HG03060 (cell line): ENCODE results near the gene GALT.

Experiments used
- ATAC-seq: cut with Tn5 transposase; IDR thresholded peaks from one replicate; pipeline ENCODE4 v1.9.1; 2021; ENCODE audit warnings: low read depth, moderate number of reproducible peaks; ENCODE audit not compliant: unreplicated experiment

Gene GALT

DNA sequence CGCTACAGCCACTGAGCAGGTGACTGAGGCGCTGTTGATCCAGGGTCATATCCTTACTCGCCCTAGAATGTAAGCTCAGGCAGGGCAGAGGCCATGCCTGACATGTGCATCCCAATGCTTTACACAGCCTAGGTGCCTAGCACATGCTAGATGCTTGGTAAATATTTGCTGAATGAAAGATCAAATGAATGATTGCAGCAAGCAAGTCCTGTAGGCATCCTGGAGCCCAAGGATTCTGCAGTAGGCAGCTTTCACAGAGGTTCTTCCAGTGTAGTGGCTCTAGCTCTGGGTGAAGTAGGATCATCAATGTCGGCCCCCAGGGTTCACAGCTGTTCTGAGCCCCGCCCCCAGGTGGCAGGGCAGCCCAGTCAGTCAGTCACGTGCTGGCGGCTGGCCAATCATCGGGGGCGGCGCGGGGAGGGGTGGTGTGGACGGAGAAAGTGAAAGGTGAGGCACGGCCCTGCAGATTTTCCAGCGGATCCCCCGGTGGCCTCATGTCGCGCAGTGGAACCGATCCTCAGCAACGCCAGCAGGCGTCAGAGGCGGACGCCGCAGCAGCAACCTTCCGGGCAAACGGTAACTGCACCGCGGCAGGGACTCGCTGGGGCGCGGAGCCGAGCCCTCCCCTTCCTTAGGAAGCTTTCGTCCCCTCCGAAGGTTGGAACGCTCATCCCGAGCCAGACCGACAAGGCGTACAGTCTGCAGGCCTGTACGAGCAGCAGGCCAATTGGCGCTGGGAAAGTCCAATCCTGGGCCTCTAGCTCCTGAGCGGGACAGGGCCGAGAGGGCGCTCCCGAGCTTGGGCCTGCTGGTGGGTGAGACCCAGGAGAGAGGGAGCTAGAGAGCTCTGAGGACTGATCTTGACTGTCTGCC lies at the start of gene GALT:
GALT (plus strand) TSS at position 465 of the 873 bp plus-strand sequence; CDS start at position 495, 30 bp downstream.
- peak; percentile 58 for ATAC-seq

DNA sequence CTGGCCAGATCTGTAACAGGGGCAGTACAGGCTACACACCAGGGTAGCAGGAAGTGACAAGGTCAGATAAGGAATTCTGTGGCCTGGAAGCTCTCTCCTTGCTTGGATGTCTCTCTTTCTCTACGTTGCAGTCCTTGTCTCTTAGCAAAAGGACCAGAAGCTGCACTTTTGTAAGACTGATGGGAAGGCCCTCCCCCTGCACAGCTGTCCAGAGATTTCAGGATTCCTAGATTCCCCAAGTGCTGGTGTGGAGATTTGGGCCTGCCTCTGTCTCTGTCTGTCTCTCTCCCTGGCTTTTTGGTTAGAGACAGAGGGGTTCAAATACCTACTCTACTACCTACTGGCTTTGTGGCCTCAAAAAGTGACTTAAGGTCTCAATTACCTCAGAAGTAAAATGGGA lies 46.9 kb upstream of the GALT start:
- ATAC-seq, result no peak

DNA sequence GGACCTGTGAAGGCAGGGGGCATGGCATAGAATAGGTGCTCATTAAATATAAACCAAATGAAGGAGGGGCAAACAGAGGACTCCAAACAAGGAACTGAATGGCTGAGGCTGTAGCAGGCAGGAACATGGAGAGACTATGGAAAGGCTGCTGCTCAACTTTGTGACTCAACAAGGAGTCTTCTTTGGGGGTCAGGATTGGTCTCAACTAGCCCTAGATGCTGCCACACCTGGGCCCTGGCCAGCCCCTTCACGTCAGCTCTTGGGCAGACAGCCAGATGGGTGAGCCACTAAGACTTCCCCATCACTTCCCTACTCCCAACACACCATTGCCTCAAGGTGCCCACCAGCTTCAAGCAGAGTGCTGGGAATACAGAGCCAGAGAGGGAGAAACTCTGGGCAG lies 45.6 kb upstream of the GALT start:
- no peak for ATAC-seq

DNA sequence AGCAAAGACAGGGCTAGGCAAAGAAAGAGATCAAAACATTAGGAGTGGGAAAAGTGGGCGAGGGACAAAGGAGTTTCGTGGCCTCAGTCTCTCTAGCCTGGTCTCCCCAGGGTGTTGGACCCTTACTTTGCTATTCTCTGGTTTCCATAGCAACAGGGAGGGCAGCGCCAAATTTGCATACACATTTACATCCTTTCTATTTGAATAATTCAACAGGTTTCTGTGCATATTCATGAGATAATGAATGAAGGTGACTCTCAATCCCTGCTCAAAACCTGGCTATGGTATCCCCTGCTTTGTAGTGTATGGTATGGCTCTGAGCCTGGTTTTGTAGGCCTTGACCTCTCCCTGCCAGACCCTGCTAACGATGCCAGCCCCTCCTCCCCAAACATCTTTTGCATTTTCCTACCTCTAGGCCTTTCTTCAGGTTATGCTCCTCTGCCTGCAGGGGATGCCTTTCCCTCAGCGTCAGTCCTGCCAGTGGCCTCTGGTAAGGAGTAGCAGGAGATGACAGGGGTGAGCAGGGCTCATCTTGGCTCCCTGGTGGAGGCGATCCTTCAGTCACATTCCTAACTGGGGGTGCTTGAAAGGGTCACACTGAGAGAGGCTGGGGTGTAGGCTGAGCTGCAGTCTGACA lies 44.4 kb upstream of the GALT start:
- no peak for ATAC-seq

DNA sequence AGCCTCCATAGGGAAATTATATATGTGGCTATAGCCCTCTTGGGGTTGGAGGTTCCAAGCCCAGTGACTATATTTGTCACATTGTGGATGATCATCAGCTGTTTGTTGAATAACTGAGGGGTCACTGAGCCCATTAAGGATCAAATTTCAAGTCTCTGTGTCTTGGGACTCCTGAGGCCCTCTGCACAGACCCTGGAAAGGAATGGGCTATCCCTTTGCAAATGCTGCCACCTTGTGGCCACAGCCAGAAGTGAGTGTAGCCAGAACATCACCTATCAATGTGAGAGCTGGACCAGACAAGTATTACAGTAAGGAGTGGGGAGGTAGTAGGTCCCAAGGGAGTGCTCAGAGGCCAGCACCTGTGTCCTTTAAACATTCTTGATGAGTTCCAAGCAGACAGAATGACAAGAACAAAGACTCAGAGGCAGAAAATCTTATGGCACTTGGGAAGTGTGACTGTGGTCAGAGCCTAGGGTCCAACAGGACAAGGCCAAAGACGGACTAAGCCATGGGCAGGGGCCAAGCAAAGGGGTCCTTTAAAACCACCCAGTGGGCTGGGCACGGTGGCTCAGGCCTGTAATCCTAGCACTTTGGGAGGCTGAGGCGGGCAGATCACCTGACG lies 42.8 kb upstream of the GALT start:
- ATAC-seq, result no peak

DNA sequence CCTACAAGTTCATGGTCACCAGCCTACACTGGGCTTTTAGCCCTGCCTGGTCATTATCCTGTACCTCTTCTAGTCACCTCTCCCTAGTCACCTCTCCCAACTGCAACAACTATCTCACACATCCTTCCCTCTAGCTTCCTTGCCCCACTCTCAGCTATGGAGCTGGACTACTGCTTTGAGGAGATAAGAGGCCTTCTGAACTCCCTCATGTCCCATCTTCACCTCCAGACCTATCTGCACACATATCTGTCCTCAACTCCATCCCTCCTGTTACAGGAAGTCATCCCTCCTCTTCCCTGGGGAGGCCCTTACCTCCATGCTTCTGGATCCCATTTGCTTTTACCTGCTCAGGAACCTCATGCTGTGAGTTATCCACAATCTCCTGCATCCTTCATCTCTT lies 40.3 kb upstream of the GALT start:
- no peak for ATAC-seq

DNA sequence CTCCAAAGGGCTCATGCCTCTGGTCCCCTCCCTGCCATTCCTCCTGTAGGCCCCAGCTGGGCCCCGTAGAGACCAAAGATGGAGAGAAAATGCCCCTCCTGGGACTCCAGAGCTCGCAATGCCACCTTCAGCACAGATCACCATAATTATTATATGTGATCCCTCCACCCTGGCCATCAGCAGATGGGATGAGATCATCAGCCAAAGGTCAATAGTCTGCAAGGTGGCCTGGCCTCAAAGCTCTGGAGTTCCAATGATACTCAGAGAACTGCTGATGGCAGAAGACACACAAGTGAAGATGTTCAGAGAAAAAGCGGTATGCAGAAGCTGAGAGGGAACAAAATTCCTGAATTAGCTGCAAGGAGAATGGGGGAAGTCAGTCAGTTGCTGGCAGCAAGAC lies 39.6 kb upstream of the GALT start:
- no peak for ATAC-seq

DNA sequence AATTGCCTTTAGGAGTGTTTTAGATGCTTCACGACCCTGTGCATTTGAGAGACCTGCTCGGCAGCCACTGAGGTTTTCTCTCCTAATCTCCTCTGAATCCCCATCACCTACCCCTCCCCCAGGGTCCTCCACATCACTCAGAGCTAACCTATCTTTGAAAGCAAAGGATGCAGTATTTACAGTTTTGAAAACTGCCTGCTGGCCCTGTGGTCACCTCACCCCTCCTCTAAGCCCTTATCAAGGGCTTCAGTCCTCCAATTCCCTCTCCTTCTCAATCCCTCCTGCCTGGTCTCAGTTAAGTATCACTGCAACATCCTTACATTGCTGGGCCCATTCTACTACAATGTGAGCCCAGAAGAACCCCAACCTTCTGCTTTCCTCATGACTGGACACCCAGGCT lies 39.1 kb upstream of the GALT start:
- no peak for ATAC-seq

DNA sequence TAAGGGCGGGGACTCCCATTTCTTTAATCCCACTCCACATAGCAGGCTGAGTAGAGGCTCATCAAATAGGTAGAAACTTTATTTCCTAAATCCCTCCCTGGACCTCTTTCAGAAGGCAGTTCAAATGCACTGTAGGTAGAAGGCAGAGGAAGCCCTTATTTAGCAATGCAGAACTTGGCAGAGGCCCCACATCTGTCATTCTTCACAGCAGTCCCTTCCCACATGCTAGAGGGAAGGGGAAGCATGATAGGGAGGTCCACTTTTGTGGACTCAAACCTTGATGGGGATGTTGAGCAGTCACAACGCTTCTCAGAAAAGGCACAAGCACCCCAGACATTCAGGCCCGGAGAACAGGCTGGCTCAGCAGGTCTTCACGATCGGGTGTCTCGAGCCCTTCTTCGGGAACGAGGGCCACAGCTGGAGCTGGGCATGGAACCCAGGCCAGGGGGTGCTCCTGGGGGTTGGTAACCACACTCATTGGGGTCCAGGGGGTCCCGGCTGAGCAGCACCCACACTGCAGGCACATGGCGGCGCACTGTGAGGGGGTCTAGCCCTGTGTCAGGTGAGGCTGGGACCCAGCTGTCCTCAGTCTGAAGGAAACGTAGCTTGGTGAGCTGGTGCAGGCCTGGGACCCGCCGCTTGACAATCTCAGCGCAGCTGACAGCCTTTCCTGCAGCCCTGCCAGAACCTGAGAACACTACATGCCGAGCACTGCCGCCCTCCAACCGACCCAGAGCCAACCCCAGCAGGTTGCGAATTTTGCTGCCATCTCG lies 35.9 kb upstream of the GALT start:
- ATAC-seq, result no peak

DNA sequence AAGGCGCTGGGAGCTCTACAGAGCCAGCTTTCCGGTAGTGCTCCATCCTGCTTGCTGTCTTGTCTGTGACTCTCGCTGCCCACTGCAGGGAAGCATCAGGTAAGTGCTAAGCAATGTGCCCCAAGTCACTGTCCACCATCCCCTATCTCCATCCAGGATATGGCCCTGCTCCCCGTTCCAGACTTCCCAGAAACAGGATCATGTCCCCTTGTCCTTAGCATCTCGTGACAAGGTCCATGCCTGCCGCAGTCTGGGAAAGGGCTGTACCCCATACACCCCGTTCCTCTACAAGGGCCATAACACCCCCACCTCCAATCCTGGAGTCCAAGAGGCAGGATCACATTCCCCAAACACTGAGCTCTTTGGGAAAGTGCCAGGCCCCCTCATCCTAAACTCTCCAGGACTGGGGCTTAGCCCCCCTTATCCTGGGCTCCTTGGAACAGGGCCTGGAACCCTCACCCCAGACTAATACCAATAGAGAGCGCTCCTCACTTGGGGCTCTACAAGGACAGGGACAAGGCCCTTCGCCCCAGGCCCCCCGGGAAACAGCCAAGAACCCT lies 35.1 kb upstream of the GALT start:
- no peak for ATAC-seq

DNA sequence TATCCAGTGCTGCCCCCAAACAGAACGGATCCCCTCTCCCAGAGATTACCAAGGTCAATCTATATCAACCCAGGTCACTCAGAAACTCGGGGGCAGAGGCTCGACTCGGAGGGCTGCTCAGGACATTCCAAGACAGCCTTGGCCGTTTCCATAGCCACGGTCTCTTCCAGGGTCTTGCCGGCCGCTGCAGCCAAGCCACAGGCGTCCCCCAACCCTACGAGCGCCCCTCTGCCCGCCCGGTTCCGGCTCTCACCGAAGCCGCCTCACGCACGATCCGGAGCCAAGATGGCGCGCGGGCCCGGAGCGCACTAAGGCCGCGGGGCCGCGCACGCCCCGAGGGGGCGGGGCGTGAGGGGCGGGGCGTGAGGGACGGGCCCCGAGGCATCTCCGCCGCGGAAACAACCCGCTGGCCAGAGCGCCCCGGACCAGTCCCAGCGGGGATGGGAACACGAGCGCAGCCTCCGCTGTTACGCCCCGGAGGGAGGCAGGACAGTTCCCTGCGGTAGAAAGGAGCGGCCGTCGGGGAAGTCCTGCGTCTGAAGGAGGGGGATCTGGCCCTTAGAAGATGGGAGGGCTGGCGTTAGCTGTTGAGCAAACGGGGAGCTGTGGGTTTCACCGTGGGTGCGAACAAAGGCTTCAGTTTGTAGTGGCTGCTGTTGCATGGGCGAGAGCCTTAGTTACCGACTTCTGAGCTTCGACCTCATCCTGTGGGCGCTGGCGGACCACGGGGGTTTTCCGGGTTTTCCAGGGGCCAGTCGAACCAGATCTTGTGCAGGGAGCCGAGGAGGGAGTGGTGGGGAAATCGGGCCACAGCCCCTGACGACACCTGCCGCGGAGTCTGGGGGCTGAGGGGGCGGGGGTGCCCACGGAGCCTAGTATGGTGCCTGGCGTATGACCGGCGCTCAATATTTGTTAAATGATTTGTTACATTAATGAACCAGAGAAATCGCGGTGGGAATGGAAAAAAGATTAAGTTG lies 34.4 kb upstream of the GALT start, which contains the start of gene RPP25L:
RPP25L (minus strand) TSS at position 287 of the 977 bp plus-strand sequence. CDS start 801 bp downstream, outside the sequence.
- ATAC-seq, result no peak

DNA sequence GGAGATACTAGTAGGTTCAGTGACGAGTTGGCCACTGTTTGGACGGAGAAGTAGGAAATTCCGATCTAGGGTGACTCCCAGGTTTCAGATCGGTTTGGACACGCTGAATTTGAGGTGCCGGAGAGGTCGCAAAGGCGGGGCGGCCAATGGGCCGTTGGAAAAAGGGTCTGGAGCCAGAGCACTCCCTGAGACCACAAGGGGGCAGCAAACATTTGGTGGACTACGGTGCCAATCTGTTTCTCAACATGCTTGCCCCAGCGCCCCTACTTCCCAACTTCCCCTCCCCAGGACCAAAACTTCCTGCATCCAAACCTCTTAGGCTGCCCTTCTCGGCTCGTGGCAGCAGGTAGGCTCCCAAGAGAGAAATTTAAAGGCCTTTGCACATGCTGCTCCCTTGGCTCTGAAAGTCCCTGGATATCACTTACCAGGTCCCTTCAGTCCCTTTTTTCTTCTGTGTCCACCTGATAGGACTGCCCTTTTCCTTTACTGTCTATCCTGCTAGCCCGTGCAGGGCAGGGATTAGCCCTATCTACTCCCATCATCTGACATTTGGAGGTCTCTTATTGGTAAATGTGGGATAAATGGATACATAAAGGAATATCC lies 33.6 kb upstream of the GALT start:
- no peak for ATAC-seq

DNA sequence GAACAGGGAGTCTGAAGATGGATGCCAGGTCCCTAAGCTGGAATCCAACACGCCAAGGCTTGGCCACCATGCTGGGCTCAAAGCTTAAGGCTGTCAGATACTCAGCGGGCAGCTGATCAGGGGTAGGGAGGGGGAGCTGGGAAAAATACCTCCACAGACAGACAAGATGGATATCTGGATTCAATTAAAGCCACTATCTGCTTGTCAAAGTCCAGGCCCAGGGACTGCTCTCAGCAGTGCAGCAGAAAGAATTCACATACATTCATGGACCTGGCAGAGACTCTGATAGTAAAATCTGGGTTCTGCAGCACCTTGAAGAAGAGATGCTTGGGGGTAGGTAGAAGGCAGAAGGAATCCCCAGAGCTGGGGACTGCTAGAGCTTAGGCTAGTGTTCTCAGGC lies 31.3 kb upstream of the GALT start:
- no peak for ATAC-seq

DNA sequence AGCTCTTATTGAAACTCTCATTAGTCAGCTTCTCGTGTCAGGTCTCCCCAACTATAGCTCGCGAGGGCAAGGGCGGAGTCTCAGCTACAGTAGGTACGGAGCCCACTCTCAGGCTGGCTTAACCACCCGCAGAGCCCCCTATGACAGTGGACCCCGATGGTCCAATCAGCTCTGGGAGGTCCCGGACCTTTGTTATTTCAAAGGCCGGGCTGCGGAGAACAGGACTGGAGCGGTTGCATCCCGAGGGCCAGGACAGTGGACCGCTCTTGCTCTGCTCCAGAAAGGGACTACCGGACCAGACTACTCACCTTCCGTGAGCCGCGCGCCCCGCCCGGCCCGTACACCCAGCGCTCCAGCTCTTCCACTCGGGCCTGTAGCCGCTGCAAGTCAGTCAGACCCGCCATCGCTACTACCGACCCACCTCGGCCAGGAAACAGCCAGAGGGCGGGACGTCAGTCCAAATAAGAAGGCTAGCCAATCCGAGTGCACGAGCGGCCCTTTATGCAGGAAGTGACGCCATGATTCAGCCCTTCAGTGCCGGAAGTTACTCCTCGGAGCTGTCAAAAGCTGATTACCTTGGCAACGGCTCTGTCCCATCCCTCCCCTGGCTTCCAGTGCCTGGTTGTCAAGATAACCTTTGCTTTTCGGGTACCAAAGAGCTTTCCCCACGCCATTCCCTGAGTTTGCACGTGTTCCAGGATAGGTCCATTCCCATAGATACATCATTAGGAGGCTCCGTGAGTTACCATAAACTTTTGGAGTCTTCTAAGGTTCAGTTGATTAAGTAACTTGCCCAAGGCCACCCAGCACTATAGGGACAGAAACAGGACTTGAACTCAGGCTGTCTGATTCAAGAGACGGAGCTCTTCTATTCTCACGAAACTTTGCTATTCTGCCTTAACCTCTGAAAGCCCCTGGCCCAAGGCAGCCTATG lies 26.1 kb upstream of the GALT start, which contains the start of gene DCTN3:
DCTN3 (minus strand) TSS at position 435 of the 934 bp plus-strand sequence; CDS start at position 404, 31 bp downstream.
- peak; percentile 98 for ATAC-seq

DNA sequence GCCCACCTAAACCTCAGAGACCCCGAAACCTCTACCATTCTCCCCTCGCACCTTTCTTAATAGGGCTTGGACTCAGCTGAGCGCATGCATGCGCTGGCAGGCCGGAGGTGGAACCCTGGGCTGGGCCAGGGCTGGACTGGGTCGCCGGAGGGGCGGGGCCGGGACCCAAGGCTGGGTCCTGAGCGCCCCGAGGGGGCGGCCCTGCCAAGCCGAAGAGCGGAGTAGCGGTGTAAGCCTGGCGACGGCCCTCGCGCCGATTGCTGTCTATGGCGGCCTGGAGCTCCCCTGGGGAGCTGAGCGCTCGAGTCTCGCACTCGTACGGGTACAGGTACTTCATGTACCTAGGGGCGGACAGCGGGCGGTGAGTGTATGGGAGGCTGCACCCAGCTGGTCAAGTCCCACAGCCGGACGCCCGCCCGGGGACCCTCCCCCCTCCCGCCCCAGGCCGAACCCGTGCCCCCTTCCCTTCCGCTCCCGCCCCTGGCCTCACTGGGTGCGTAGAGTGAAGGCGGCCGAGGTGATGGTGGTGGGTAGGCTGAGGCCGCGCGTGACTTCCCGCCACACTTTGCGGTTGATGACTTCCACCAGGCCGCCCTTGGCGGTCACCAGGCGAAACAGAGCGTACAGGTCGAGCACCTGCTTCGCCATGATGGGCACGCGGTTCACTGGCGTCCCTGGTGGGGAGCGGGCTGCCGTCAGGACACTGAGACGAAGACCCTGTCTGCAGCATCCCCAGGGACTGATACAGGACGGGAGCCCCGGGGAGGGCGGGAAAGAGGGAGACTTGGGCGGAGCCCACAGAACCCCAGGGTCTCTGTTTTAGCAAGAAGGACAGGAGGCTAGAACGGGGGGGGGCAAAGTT lies 22.9 kb upstream of the GALT start:
- no peak for ATAC-seq

DNA sequence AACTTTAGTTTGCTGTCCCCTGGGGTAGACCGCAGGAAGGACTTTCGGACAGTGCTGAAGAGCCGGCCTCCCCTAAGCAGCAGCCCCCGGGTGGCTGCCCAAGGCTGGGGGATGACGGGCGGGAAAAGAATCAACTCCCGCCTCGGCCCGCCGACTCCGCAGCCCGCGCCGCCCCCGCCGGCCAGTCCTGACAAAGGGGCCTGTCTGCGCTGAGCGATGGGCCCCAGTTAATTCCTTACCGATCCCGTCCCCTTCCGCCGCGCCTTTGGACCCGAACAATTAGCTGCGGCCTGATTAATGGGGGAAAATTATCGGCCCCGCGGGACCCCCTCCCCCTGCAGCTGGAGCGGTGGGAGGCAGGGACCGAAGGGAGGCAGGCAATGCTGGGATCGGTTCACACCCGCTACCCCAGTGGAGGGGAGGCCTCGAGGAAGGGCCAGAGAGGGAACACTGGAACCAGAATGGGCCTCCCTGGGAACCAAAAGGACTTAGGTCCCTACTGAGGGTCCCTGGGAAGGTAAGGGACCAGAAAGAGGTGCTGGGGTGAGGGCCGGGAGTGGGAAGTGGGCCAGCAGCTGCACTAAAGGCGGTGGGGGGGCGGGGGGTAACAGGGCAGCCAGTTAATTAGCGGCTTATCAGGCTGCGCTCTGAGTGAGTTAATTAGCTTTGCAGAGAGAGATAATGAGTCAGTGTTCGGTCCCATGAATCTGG lies 21.8 kb upstream of the GALT start:
- ATAC-seq, result no peak
